CD4-positive, alpha-beta T cell treated with Interleukin-2 at 100 ng/mL for 4 hours (primary cell): Measurements from ENCODE around the gene DNAJC4.
A peak's percentile ranks its signal among the peaks of the same experiment; 100 is the strongest.

Experiments used
- DNase-seq: peaks from one replicate; pipeline ENCODE4 v3.0.0-alpha.2; 2020; ENCODE audit warnings: low spot score

DNAJC4 gene

DNA sequence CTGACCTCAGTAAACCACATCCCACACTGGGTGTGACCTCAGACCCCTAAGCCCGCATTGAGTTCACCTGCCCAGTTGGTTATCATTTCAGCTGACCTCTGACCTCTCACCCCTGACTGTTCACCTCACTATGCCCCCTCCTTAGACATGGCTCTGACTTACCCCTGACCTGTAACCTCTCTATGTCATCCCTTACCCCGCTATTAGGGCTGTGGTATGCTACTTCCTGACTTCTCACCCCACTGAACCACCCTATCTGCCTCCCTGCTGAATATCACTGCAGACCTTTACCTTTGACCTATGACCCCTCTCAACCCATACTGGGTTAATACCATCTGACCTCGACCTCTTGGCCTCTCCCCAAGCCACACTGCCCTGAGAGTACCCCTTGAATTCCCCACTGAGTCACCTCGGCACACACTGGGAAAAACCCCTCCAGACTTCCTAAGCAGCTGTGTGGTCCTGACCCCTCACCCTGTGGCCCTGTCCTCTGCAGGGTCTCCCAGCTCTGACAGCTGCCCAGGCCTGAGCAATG, 29.3 kb downstream of the DNAJC4 start:
- DNase-seq = no peak

GRCh38 chr11:64260147-64260708, 29.9 kb downstream of the DNAJC4 start:
- no peak for DNase-seq

GRCh38 chr11:64261556-64262080, 31.3 kb downstream of the DNAJC4 start:
- no peak for DNase-seq

- DNase-seq = no peak
Measured at GRCh38 chr11:64262271-64263002, 32.1 kb downstream of the DNAJC4 start.

DNA sequence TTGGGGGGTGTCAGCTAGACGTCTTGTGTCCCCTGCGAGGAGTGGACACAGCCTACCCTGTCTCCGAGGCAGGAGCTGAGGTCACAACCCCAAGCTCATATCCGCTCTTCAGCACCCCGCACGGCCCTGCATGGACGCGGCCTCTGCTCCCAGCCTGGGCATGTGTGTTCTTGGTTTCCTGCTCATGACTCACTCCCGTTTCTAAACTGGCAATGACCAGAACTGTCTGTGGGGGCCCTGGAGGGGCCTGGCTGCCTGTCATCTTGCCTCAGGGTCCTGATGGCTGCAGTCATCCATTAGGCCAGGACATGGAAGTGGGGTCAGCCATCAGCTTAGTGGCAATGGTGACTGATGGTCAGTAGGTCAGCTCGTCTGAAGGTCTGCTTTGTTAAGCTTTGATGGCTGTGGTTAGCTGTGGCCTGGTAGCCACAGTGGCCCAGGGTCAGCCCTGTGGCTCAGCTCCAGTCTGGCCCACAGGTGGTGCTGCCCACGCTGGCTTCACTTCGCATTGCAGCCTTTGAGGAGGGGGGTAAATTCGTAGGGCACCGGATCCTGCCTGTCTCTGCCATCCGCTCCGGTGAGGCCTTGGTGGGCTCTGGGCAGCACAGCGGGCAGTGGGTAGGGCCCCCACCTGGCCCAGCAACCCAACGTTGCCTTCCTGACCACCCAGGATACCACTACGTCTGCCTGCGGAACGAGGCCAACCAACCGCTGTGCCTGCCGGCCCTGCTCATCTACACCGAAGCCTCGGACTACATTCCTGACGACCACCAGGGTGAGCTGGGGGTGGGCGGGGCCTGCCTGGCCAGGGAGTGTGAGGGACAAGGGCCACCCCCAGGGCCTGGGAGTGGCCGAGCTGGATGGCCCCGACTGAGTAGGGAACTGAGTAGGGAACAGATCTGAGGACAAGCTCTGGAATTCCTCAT, 32.9 kb downstream of the DNAJC4 start:
- DNase-seq = no peak

DNA sequence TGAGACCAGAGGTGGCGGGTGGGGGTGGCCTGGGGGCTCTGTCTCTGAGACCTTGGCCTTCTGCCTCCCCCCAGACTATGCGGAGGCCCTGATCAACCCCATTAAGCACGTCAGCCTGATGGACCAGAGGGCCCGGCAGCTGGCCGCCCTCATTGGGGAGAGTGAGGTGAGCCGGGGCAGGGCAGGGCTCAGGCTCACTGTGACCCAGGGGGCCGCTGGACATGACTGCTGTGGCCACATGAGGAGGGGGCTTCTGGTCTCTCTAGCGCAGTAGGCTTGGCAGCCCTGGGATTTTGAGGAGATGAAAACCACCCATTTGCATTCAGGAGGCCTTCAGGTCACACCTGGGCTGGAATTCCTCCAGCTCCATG, 33.6 kb downstream of the DNAJC4 start:
- no peak for DNase-seq

DNA sequence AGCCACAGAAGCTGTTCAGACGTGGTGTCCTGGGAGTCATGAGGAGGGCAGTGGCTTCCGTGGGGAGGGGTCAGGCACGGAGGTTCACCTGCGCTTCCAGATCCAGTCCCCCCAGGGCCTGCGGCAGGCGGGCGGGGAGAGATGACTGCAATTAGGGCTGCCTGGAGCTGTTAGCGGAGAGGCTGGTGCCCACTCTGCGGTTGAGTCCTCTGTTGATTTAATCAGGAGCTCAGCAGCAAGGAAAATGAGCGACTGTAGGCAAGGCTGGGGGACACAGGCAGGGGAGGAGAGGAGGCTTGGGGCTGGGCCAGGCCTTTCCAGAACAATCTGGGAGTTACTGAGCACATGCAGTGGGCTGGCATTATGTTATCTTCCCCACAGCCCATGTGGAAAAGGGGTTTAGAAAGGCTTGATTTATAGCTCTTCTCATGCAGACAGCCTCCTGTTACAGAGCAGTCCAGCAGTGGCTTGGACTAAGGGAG, 34.1 kb downstream of the DNAJC4 start:
- no peak for DNase-seq

DNA sequence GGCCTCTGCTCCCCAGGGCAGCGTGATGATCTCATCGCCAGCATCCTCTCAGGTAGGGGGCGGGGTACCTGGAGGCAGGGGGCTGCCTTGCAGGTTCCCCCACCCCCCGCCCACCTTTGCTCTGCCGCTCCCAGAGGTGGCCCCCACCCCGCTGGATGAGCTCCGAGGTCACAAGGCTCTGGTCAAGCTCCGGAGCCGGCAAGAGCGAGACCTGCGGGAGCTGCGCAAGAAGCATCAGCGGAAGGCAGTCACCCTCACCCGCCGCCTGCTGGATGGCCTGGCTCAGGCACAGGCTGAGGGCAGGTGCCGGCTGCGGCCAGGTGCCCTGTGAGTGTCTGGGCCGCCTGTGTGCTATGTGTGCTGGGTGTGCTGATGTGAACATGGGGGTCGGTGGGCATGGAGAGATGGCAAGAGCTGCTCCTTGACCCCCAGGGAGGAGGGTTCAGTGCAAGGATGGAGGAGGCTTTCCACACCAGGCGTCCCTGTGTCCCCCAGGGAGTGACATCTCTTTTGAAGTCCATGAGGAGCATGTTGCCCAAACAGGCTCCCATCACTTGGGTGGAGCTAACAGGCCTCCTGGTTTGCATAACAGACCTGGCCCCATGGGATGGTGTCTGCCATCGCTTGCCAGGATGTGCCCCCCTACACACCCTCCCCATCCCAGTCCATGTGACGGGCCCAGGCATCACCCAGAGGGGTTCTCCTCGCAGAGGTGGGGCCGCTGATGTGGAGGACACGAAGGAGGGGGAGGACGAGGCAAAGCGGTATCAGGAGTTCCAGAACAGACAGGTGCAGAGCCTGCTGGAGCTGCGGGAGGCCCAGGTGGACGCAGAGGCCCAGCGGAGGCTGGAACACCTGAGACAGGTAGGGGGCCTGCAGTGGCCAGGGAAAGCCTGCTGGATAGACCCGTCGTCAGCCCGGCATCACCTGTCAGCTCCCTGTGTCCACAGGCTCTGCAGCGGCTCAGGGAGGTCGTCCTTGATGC, 35.1 kb downstream of the DNAJC4 start:
- DNase-seq = no peak

DNA sequence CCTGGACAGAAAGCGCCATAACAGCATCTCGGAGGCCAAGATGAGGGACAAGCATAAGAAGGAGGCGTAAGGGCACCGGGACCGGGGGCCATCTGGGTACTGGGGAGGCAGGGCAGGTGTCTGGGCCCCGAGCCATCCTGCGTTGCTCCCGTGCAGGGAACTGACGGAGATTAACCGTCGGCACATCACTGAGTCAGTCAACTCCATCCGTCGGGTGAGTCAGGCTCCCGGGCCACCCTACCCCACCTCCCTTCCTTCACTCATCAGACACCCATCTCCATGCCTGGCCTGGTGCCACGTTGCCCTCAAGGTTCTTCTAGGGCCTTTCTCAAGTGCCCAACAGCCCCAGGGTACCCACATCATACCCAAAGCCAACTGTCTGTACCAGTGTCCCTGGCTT, 36.0 kb downstream of the DNAJC4 start:
- DNase-seq = no peak

GRCh38 chr11:64267207-64267945, 37.0 kb downstream of the DNAJC4 start:
- DNase-seq = no peak

DNA sequence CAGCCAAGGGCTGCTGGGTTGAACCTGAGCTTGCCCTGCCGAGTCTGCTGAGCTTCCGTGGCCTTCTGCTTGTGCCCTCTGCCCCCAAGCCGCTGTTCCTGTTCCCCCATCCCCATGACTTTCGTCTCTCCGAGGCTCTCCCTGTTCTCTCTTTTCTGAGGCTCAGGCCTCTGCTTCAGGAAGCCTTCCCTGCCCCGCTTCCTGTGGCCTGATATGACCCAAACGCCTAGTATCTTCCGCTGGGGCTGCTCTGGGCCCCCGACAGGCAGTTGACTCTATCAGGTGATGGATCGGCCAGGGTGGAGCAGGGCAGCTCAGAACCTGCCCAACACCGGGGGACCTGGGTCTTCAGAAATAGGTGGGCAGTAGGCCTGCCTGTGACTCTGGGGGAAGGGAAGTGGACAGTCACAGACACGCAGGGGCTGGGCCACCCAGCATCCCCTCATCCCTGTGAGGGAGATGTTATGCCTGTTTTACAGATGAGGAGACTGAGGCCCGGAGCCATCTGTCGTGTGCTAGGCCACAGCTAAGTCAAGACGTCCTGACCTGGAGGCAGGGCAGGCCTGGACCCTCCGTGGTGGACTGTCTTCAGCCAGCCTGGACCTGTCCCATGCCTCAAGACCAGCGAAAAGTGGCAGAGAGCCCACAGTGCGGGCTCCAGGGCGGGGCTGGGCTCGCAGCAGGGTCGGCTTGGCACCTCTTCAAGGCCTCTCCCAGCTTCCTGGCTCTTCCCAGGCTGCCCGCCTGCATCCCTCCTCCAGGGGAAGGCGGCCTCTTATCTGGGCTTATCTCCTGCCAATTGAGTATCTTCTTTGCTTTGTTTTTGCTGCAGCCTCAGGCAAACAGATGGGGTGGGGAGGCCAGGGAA, 37.9 kb downstream of the DNAJC4 start:
- DNase-seq = no peak

GRCh38 chr11:64268893-64269539, 38.7 kb downstream of the DNAJC4 start:
- peak; percentile 33 for DNase-seq

GRCh38 chr11:64269540-64270220, 39.3 kb downstream of the DNAJC4 start:
- peak; percentile 98 for DNase-seq

DNA sequence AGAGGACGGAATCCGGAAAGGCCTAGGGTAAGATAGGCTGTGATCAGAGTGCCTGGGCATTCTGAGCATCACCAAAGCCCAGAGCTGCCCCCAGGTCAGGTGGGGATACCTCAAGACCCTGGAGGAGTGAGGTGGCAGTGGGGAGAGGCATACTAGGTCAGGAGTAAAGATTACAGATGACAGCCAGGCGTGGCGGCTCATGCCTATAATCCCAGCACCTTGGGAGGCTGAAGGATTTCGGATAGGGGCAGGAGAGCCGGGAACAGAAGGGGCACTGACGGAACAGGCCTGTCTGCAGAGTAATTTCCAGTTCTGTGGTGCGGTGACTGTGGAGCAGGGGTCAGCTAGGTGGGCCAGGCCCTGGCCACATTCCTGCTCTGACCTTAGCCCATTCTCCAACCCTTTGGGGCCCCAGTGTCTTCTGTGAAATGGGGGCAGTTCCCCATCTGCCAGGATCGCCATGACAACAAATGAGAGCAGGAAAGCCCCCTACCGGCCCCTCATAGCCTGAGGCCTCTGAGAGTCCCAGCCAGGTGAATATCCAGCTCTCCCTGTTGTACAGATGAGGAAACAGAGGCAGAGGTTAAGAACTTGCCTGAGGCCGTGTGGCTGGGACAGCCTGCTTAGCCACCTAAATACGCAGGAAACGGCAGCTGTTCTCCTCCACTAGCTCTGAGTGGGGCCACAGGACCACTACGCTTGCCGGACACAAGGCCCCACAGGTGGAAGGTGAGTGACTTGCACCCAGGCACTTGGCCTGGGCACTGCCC, 44.9 kb downstream of the DNAJC4 start:
- no peak for DNase-seq

- DNase-seq = no peak
Measured at GRCh38 chr11:64275841-64276240, 45.5 kb downstream of the DNAJC4 start.

DNA sequence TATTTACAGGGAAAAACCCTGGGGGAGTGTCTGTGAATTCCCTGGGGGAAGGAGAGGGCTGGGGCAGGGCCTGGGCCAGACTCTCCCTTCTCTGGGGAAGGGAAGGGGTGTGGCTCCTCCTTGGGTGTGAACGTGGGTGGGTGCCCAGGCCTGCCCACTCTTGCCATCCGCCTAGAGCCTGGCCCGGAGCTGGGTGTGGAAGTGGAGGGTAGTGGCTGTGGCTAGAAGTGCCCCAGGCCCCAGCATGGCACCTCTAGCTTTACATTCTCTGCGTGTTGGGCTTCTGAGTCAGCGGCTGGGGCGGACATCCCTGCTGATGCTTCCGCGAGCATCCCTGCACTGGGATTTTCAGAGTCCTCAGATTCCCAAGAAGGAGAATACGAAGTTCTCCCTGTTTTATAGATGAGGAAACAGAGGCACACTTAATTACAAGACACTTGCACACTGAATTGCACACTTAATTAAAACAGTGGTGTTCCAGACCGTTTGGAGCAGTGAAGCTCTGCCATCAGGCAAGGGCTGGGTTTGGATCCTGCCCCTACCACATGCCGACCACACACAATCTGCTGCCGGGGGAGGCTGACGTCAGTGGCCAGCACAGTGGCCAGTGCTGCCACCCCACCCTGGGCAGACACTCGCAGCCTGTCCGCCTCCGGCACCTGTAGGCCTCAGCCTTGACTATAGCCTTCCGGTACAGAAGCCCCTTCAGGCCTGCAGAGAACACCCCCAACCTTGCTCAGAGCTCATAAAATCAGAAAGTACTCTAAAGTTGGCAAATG, 46.5 kb downstream of the DNAJC4 start:
- no peak for DNase-seq
